ENCODE measurements around the gene SP5.
"Not testable (repeated sequence)": the region's sequence is repeated elsewhere in the genome, so short reads cannot be mapped to it uniquely, and the experiment has no call there.

SP5 gene

GRCh38 chr2:170739507-170740046 lies 24.4 kb downstream of the SP5 start:
- no peak for DNase-seq

- no peak for DNase-seq
Measured at GRCh38 chr2:170740660-170741059, 25.5 kb downstream of the SP5 start.

GRCh38 chr2:170742000-170742399 lies 26.9 kb downstream of the SP5 start:
- DNase-seq: no peak

GRCh38 chr2:170742896-170743529 lies 27.9 kb downstream of the SP5 start:
- no peak for DNase-seq

- DNase-seq: no peak
Measured at GRCh38 chr2:170743530-170744239, 28.5 kb downstream of the SP5 start.

GRCh38 chr2:170744248-170745002 lies 29.3 kb downstream of the SP5 start:
- no peak for DNase-seq

GRCh38 chr2:170745305-170745704 lies 30.2 kb downstream of the SP5 start:
- DNase-seq: no peak

- DNase-seq: no peak
Measured at GRCh38 chr2:170747921-170748320, 32.8 kb downstream of the SP5 start.

GRCh38 chr2:170751555-170751954 lies 36.4 kb downstream of the SP5 start:
- not testable (repeated sequence) for DNase-seq

GRCh38 chr2:170761572-170761971 lies 46.4 kb downstream of the SP5 start:
- DNase-seq: no peak

- no peak for DNase-seq
Measured at GRCh38 chr2:170762760-170763159, 47.6 kb downstream of the SP5 start.

- no peak for DNase-seq
Measured at GRCh38 chr2:170763232-170763631, 48.1 kb downstream of the SP5 start.

GRCh38 chr2:170764880-170765261 lies 49.7 kb downstream of the SP5 start:
- DNase-seq: no peak

GRCh38 chr2:170766693-170767092 lies 51.6 kb downstream of the SP5 start:
- no peak for DNase-seq

Data from central memory CD4-positive, alpha-beta T cell (primary cell).